NCI-H524 (cell line): ENCODE data around the gene ZRANB1.

Experiments used
- DNase-seq, 2 experiments: peaks; one replicate each; lab custom pipeline; 2025; lab: John Stamatoyannopoulos, UW

The ZRANB1 gene

DNA sequence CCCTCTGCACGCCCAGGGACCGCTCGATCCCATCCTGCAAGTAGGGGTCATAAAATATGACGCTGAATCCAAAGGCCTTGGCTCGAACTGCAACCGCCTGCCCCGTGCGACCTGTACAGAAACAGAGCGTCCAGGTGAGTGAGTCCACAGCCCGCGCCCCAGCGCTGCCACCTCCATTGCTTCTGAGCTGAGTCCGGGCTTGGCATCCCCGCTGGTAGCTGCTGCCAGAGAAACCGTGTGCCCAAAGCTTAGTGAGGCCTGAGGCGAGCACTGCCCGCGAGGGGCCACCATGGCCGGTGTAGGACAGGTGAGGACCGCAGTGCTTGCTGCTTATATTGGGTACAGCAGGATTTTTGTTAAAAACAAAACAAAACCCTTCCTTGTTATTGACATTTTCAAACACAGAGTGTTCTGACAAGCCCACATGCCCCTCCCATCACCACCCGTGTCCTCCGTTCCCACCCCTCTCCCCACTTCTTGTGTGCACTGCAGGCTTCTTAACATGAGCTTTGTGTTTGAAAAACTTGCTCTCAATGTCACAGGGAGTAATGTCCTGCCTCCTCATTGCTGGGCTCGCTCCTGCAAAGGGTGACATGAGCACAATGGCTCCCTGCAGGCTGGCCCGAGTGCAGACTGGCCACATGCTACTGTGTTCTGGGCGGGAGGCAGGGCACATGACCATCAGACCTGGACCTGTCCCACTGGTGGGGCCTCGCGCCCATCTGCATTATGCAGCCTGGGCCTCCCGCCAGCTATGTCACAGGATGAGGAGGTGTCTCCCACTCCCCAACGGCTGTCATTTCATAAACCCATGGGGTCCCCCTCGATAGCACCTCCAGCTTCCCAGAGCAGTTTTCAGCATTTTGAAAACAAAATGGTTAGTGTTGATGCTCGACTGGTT, 52.9 kb downstream of the ZRANB1 start:
- DNase-seq, result no peak

- DNase-seq, result no peak
These were observed 53.7 kb downstream of the ZRANB1 start for GRCh38 chr10:124995605-124996004.

DNA sequence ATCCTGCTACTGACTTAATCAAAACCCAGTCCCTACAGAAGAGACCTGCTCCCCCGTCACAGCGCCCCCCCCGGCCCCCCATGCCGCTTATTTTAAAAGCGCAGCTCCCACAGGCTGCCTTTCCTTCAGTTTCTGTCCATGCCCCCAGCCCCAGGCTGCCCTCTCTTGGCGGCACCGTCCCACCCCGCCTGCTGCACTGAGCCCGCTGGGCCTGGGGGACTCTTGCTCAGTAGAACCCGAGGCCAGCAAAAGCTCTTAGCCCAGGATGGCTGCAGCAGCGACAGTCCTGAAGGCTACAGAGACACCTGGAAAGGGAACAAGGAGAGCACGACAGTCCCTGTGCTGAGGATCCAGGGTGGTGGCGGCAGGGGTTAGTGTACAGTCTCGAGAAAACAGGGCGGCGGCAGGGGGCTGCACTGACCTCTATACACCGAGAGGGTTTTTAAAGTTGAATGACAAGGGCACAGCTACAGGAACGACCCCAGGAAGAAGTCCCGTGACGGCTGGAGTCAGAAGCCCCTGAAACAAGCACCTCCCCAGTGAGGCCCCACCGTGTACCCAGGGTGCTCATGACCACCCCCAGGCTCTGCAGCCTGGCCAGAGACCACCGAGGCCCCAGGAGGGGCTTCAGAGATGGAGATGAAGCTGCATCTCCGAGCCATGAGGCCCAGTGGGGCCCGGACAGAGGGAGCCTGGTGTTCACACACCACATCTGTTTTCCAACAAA, 54.4 kb downstream of the ZRANB1 start:
- DNase-seq, result no peak

GRCh38 chr10:124996854-124997215, 54.9 kb downstream of the ZRANB1 start:
- DNase-seq, result no peak

GRCh38 chr10:124997306-124997705, 55.4 kb downstream of the ZRANB1 start:
- DNase-seq, result no peak

- no peak for DNase-seq
These were observed 56.1 kb downstream of the ZRANB1 start for GRCh38 chr10:124997771-124998623.

DNA sequence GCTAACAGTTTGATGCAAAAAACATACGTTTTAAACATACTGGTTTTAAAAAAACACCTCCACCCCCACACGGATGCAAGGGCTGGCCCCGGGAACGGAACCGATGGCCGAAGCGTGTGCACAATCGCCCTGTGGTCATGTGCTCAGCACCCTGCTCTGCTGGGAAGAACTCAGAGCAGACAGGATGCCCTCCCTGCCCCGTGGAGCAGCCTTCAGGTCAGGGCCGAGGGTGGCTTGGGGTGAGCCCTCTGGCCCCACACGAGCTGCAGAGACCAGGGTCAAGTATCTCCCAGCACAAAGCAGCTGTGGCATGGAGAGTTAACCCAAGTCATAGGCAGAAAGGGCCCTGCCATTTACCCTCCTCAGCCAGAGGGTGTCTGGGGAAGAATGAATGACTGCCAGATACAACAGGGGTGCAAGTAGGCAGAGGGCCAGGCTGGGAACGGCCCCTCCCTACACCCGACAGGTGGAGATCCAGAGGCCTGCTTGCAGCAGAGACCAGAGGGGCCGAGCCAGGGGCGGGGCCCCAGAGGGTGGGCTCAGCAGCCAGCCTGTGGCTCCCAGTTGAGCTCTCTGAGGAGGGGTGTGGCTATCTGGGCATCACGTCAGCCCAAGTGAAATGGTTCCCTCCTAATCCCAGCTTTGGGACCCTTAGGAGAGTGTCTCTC, 56.8 kb downstream of the ZRANB1 start:
- DNase-seq, result no peak

DNA sequence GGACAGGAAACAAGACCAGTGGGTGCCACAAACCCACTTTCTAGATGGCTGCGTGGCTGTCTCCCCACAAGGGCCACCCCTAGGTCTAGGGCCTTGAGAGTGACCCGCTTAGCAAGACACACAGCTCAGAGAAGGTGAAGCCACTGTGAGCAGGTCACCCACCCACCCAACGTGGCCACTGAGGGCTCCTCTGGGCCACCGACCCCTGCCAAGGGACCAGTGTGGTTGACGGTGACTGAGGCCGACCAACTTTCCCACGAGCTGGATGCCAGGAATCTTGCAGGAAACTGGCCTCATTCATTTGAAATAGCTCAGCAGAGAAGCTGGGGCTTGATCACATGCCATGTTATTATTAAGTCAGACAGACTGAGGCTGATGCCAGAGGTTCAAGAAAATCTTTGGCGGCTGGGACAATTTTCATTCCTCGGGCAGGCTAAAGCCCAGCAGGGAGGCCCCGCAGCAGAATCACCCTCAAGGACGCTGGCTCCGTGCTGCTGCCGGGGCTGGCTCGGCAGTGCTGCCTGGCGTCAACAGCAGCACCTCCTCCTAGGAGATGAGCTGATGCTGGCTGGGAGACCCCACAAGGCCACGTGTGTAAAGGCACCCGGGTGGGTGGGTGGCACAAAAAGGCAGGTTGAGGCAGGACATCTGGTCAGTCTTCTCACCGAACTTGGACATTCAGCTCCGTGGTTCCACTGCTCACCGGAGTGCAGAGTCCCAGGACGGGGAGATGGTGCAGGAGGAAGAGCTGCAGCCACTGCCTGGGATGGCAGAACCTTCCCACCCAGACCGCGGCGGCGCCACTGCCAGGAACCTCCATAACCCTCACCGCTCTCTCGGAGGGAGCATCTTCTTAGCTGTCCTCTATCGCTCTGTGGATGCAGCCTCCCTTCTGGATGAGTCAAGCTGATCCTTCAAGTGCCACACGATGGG, 57.8 kb downstream of the ZRANB1 start:
- no peak for DNase-seq

DNA sequence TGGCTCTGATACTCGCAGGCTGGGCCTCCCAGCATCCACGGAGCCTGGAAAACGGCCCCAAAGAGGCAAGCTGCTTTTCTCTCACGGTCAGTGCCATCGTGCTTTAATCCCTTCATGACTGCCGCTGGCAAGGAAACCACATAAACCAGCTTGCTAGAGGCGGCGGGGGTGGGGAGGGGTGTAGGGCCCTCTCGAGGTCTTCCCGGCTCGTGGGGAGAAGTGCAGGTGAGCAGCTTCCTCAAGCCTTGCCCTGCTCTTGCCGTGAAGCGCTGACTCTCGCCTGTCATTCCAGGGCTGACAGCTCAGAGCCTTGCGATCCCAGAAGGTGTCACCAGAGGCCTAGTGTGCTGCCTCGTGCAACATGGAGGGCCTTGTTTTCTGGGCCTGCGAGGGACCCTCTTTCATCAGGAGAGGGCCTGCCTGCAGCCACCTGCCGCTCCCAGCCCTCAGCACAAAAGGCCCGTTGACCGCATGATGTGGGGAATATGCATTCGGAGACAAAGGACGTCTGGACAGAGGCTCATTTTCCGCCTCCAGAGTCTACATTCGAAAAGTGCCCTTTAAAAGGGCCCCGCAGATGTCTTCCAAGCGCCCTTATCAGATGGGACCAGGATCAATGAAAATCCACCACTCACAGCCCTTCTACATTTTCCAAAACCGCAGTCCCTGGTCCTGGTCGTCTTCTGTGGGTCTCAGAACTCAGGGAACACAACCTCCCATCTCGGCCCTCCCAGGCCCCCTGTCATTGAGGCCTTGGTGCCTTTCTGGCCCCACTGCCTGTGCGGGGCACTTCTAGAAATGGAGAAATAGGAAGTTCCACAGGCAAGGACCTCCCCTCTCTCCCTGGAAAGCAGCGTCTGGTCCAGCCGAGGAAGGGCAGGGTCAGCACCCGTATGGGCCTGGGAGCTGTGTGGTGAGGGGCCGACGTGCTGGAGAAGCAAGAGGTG, 58.7 kb downstream of the ZRANB1 start:
- DNase-seq, result no peak

DNA sequence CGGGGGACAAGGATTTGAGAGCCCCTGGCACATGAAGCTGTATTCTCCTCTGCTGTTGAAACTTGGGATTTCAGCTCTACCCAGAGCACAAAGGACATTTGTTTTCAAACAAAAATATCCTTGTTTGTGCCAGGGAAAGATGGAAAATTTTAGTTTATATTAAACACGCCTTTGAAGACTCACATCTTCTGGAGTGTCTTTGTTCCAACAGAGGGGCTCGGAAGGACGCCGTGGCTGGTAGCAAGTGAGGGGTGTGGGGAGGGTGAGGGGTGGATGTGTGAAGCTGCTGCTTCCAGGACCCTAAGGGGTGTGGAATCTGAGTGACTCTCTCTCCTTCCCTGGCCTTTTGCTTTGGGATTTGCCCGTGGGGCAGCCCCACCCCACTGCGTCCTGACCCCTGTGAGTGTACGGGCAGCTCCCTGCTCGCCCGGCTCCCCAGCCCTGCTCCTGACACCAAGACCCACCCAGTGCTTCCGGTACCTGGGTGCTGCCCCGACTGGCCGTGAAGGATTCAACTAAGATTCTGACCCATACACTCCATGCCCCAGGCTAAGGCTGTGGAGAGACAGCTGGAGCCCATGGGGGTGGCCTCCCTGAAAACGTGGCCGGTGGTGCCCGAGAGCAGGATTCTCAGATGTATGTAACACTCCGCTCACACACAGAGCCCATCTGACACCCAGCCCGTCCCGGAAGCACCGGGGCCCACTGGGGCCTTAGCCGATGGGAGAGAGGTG, 59.6 kb downstream of the ZRANB1 start:
- no peak for DNase-seq

- no peak for DNase-seq
These were observed 60.1 kb downstream of the ZRANB1 start for GRCh38 chr10:125002047-125002422.

DNA sequence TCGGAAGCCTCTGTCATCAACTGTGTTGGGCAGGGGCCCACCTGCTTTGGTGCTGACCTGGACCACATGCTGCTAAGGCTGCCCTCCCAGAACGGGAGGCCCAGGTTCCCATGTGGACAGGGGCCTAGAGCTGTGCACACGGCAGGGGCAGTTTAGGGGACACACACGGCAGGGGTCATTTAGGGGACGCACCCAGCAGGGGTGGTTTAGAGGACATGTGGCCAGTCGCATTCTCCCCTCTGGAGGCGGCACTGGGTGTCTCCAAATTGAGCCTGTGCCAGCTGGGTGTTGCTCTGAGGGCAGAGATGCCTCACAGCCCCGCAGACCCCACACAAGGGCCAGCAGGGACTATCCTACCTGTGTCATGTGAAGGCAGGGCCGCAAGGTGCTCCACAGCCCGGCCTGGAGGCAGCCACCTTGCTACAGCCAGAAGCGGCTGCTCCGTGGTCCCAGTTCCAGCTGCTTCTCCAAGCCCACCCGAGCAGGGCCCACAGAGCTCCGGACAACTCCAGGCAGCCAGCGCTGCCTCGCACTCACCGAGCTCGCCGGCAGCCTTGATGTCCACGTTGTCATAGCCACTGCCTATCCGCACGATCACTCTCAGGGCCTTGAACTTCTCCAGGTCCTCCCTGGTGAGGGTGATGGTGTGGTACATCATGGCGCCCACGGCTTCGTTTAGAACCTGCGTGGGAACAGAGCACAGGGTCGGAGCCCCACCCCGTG, 60.7 kb downstream of the ZRANB1 start:
- no peak for DNase-seq

DNA sequence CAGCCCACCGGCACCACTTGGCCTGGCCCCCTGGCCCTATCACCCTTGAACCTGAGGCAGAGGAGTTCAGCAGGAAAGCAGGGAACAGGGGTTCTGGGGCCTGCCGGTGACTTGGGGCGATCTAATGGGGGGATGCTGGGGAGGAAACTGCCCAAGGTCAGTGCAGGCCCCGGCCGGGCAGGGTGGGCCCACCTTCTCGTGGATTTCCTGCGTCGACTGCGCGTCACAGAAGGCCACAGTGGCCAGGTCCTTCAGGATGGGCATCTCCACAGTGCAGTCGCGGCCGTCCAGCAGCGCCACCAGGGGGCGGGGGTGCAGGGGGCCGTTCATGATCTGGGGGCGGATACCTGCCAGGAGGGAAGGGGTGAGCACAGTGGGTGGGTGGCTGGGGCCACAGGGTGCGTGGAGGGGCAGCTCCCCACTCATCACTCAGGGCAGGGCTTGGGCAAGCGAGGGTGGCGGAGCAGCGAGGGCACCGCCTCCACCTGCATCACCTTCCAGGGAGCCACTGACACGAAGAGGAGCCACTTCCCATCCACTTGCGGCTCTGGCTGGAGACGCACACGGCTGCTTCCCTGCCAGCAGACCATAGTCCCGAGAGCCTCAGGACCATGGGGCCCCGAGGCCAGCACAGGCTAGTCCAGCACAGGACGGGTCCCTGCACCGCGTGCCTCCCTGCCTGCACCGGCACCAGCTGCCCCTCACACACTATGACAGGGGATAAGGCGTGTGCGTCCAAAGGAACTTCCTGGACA, 61.4 kb downstream of the ZRANB1 start:
- DNase-seq, result no peak

- DNase-seq, result no peak
These were observed 62.1 kb downstream of the ZRANB1 start for GRCh38 chr10:125003901-125004467.

GRCh38 chr10:125004571-125005311, 62.8 kb downstream of the ZRANB1 start:
- DNase-seq, result no peak
